ENCODE measurements around the gene ITGAE.

- TF ChIP-seq CTCF (IDR thresholded peaks at IDR 0.05) (no peak), POLR2A (IDR thresholded peaks at IDR 0.05) (no peak)
Observed at GRCh38 chr17:3739422-3740124, 61.4 kb downstream of the ITGAE start.

Data from lower leg skin (tissue), 3 donors.